Measurements from ENCODE around the gene SPAG6. TPM values are rescaled to one million over a fixed set of nuclear protein-coding genes. Genes with fewer than 3 reads are reported as not detected.

The SPAG6 gene
- total and polyA plus RNA-seq, 9 of the 15 experiments (the other 6 are each of a cell fraction or from before 2014, with no cell fraction given) = 3.5 to 23.1 (median 11.8) TPM

DNA sequence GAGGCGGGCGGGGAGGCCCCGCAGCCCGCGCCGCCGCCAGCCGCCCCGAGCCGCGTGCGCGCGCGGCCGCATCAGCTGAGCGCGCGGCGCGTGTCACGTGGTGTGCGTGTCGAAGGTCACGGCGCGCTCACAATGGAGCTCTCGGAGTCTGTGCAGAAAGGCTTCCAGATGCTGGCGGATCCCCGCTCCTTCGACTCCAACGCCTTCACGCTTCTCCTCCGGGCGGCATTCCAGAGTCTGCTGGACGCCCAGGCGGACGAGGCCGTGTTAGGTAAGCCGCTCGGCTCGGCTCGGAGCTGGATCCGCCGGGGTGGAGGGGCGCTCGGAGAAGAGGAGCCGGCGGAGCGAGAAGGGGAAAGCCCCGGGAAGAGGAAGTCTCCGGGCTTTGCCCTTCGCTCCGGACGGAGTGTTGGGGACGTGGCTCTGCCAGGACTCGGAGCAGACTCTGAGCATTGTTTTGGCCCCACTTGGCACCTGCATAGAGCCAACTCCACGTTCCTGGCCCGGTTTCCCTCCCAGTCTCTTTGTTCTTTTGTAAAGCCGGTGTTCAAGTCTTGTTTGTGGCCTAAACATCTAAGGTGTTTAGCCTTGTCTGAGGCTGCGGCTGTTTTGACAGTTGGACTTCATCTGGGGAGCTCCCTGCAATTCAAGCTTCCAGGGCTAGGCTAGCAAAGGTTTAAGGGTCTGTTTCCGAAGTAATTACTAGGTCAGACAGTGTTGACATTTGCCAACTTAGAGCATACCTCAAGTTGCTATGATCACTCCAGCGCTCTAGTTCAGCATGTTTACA, 28.8 kb upstream of the SPAG6 start, which contains the start of gene COMMD3 (continued):
- no peak for TF ChIP-seq ASH1L (IDR thresholded peaks at IDR 0.05; ENCODE audit: borderline replicate concordance, low read depth, partially characterized antibody)
- TF ChIP-seq, protein P1, sequence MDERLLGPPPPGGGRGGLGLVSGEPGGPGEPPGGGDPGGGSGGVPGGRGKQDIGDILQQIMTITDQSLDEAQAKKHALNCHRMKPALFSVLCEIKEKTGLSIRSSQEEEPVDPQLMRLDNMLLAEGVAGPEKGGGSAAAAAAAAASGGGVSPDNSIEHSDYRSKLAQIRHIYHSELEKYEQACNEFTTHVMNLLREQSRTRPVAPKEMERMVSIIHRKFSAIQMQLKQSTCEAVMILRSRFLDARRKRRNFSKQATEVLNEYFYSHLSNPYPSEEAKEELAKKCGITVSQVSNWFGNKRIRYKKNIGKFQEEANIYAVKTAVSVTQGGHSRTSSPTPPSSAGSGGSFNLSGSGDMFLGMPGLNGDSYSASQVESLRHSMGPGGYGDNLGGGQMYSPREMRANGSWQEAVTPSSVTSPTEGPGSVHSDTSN (CRISPR knock-in tag; IDR thresholded peaks at IDR 0.05; ENCODE audit: low read depth) = no peak
- TF ChIP-seq, protein P1 (tag; conservative IDR thresholded peaks at IDR 0.05; ENCODE audit: low read depth) = no peak
- peak; percentile 24 for TF ChIP-seq SMAD1 (IDR thresholded peaks at IDR 0.05; ENCODE audit: low read depth, low read length, partially characterized antibody)
- TF ChIP-seq ZNF282 (CRISPR knock-in tag; IDR thresholded peaks at IDR 0.05) = no peak
- no peak for TF ChIP-seq LARP7 (IDR thresholded peaks at IDR 0.05)
- no peak for TF ChIP-seq GATA2 (CRISPR knock-in tag; IDR thresholded peaks at IDR 0.05)
- no peak for TF ChIP-seq DMBX1 (CRISPR knock-in tag; IDR thresholded peaks at IDR 0.05; ENCODE audit: borderline replicate concordance)
- no peak for TF ChIP-seq IRF9 (tag; IDR thresholded peaks at IDR 0.05)
- TF ChIP-seq ZBTB8A (IDR thresholded peaks at IDR 0.05; ENCODE audit: partially characterized antibody) = no peak
- no peak for TF ChIP-seq ZNF274 (IDR thresholded peaks at IDR 0.05; ENCODE audit: borderline replicate concordance, low read depth, low read length)
- peak; percentile 91 for TF ChIP-seq RBBP5 (IDR thresholded peaks at IDR 0.05; ENCODE audit: borderline replicate concordance, insufficient read depth, low read length, poor library complexity, severe bottlenecking)
- TF ChIP-seq, protein P2, sequence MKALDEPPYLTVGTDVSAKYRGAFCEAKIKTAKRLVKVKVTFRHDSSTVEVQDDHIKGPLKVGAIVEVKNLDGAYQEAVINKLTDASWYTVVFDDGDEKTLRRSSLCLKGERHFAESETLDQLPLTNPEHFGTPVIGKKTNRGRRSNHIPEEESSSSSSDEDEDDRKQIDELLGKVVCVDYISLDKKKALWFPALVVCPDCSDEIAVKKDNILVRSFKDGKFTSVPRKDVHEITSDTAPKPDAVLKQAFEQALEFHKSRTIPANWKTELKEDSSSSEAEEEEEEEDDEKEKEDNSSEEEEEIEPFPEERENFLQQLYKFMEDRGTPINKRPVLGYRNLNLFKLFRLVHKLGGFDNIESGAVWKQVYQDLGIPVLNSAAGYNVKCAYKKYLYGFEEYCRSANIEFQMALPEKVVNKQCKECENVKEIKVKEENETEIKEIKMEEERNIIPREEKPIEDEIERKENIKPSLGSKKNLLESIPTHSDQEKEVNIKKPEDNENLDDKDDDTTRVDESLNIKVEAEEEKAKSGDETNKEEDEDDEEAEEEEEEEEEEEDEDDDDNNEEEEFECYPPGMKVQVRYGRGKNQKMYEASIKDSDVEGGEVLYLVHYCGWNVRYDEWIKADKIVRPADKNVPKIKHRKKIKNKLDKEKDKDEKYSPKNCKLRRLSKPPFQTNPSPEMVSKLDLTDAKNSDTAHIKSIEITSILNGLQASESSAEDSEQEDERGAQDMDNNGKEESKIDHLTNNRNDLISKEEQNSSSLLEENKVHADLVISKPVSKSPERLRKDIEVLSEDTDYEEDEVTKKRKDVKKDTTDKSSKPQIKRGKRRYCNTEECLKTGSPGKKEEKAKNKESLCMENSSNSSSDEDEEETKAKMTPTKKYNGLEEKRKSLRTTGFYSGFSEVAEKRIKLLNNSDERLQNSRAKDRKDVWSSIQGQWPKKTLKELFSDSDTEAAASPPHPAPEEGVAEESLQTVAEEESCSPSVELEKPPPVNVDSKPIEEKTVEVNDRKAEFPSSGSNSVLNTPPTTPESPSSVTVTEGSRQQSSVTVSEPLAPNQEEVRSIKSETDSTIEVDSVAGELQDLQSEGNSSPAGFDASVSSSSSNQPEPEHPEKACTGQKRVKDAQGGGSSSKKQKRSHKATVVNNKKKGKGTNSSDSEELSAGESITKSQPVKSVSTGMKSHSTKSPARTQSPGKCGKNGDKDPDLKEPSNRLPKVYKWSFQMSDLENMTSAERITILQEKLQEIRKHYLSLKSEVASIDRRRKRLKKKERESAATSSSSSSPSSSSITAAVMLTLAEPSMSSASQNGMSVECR (CRISPR knock-in tag; IDR thresholded peaks at IDR 0.05) = peak; percentile 48; the same call in 1 of the 2 replicates
- TF ChIP-seq PTTG1 (tag; IDR thresholded peaks at IDR 0.05; ENCODE audit: low read depth) = no peak
- TF ChIP-seq, protein P3, sequence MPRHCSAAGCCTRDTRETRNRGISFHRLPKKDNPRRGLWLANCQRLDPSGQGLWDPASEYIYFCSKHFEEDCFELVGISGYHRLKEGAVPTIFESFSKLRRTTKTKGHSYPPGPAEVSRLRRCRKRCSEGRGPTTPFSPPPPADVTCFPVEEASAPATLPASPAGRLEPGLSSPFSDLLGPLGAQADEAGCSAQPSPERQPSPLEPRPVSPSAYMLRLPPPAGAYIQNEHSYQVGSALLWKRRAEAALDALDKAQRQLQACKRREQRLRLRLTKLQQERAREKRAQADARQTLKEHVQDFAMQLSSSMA (CRISPR knock-in tag; IDR thresholded peaks at IDR 0.05) = no peak
- TF ChIP-seq RBM15 (IDR thresholded peaks at IDR 0.05; ENCODE audit: insufficient read depth, low read length) = no peak
